Astrocyte (in vitro differentiated cells and primary cell): ENCODE results near the gene SPATA4.

Source experiments
- EZH2 ChIP-seq: IDR thresholded peaks from 2 replicates; pipeline ENCODE4 v1.6.1; 2012; ENCODE audit warnings: mild to moderate bottlenecking, low read length, inconsistent platforms; ENCODE audit not compliant: insufficient read depth
- TF ChIP-seq, protein P1 (sequence below): IDR thresholded peaks from 2 replicates; pipeline ENCODE4 v1.5.1; 2011; ENCODE audit warnings: low read depth, mild to moderate bottlenecking, inconsistent platforms, low read length, moderate library complexity; ENCODE audit not compliant: insufficient read depth

DNA sequence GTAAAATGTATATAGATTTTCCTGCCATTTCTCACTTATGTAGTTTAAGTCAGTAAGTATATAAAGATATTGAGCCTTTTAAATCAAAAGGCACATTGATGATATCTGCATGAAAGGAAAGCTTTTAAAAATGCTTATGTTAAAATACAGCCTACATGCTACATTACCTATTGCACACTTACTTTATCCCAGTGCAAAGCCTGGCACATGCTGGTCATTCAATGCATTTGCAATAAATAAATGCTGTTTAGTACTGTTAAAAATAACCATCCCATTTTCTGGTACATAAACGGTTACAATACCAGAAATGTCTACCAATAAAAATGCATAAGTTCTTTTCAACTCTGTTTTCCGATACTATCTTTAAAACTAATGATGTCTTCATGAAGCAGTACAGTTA, 22.1 kb upstream of the SPATA4 start:
- TF ChIP-seq, protein P1, sequence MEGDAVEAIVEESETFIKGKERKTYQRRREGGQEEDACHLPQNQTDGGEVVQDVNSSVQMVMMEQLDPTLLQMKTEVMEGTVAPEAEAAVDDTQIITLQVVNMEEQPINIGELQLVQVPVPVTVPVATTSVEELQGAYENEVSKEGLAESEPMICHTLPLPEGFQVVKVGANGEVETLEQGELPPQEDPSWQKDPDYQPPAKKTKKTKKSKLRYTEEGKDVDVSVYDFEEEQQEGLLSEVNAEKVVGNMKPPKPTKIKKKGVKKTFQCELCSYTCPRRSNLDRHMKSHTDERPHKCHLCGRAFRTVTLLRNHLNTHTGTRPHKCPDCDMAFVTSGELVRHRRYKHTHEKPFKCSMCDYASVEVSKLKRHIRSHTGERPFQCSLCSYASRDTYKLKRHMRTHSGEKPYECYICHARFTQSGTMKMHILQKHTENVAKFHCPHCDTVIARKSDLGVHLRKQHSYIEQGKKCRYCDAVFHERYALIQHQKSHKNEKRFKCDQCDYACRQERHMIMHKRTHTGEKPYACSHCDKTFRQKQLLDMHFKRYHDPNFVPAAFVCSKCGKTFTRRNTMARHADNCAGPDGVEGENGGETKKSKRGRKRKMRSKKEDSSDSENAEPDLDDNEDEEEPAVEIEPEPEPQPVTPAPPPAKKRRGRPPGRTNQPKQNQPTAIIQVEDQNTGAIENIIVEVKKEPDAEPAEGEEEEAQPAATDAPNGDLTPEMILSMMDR, result no peak
- TF ChIP-seq EZH2, result no peak
